IMR-90 (cell line): ENCODE results near the gene CAT.

Experiments used
- BHLHE40 ChIP-seq: fragments of 150-350 bp; IDR thresholded peaks from 2 replicates; pipeline ENCODE4 v1.6.1; 2016; ENCODE audit warnings: mild to moderate bottlenecking, low read depth, low read length
- CHD1 ChIP-seq: IDR thresholded peaks from 2 replicates; pipeline ENCODE4 v1.6.1; 2012; ENCODE audit warnings: low read depth, low read length, improper control_type of control experiment
- CTCF ChIP-seq: conservative IDR thresholded peaks from 2 replicates; pipeline ENCODE4 v1.5.1; 2012; ENCODE audit warnings: mild to moderate bottlenecking, low read depth, low read length, improper control_type of control experiment
- FOS ChIP-seq: fragments of 150-350 bp; IDR thresholded peaks from 2 replicates; pipeline ENCODE4 v1.6.1; 2016; ENCODE audit warnings: low read depth, low read length
- MAFK ChIP-seq: IDR thresholded peaks from 2 replicates; pipeline ENCODE4 v1.6.1; 2012; ENCODE audit warnings: low read depth, low read length, improper control_type of control experiment
- MAZ ChIP-seq: IDR thresholded peaks from 2 replicates; pipeline ENCODE4 v1.6.1; 2012; ENCODE audit warnings: low read depth, mild to moderate bottlenecking, low read length, improper control_type of control experiment, moderate library complexity, borderline replicate concordance
- POLR2A ChIP-seq: IDR thresholded peaks from 2 replicates; pipeline ENCODE4 v1.6.1; 2012; ENCODE audit warnings: mild to moderate bottlenecking, low read depth, low read length
- RAD21 ChIP-seq: IDR thresholded peaks from 2 replicates; pipeline ENCODE4 v1.6.1; 2012; ENCODE audit warnings: low read length, improper control_type of control experiment
- RFX5 ChIP-seq: IDR thresholded peaks from 2 replicates; pipeline ENCODE4 v1.8.0; 2012; ENCODE audit warnings: low read depth, mild to moderate bottlenecking, low read length, moderate library complexity

- no peak for TF ChIP-seq POLR2A
- no peak for TF ChIP-seq MAFK
- TF ChIP-seq CTCF = no peak
- no peak for TF ChIP-seq MAZ
- no peak for TF ChIP-seq RFX5
- TF ChIP-seq FOS = no peak
- no peak for TF ChIP-seq BHLHE40
- no peak for TF ChIP-seq CHD1
- TF ChIP-seq RAD21 = no peak
Observed at GRCh38 chr11:34437224-34438125, 1.3 kb upstream of the CAT start.
